NT2/D1 (cell line): ENCODE measurements around the gene ROPN1L.

Experiments
- SUZ12 ChIP-seq: IDR thresholded peaks from 2 replicates; pipeline ENCODE4 v1.6.1; 2011; ENCODE audit not compliant: insufficient read length, insufficient read depth; ENCODE audit errors: extremely low read depth
- YY1 ChIP-seq: IDR thresholded peaks from 2 replicates; pipeline ENCODE4 v1.6.1; 2011; ENCODE audit not compliant: insufficient read length, insufficient read depth
- ZNF274 ChIP-seq: IDR thresholded peaks from 2 replicates; pipeline ENCODE4 v1.6.1; 2011; ENCODE audit warnings: mild to moderate bottlenecking, low read depth, low read length

- TF ChIP-seq YY1, result no peak
- no peak for TF ChIP-seq ZNF274
- TF ChIP-seq SUZ12, result no peak
Observed at GRCh38 chr5:10486511-10487344, 45.0 kb downstream of the ROPN1L start.
